GM18951 (cell line): ENCODE results near the gene MYPN.

ENCODE experiments used
- POLR2A ChIP-seq: IDR thresholded peaks from 4 replicates; pipeline ENCODE4 v1.6.1; 2011; ENCODE audit warnings: mild to moderate bottlenecking; ENCODE audit not compliant: insufficient read length, insufficient read depth; ENCODE audit errors: extremely low read depth
- in situ Hi-C: fragments of 300-500 bp; cut with MboI; formaldehyde crosslinking; loops from one replicate; pipeline ENCODE4 v1.12.0; 2022; ENCODE audit warnings: low sequenced_read_pairs, mixed read lengths, inconsistent platforms; ENCODE audit not compliant: unreplicated experiment

MYPN gene

DNA sequence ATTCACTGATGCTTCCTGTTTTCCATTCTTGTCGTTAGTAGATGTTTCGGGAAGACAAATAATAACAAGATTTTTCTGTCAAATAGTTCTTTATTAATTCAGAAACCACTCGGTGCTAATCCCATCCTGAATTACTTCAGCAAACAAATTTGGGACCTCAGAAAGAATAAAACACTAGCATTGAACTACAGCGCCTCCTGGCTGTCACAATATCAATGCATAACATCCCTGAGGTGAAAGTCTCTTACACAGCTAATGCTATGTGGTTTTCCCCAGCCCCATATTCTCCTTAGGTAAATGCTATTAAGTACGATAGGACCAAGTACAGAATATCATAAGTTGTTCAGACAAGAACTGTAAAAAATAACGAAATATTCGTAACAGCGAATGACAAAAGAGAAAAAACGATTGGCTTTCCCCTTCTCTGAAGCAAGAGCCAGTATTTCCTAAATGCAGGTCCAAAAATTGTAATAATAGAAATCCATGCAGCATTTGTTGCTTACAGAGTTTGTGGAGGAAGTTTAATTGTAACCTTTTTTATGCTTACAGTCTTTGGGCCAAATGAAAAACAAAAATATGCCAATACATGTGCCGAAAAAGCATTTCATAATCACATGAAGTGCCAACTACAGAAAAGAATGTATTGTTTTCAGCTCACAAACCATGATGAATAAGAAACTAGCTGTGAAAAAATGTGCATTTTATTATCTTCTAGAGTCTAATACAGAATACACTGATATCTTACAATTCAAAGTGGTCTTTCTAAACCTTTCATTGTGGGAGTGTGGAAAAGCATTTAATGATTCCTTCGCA is 47.3 kb downstream of the MYPN start:
- TF ChIP-seq POLR2A: no peak
- in situ Hi-C loops: loop anchor here (25.0 kb wide), 1 partner anchor 294 kb away; no protein-coding TSS in a partner anchor

DNA sequence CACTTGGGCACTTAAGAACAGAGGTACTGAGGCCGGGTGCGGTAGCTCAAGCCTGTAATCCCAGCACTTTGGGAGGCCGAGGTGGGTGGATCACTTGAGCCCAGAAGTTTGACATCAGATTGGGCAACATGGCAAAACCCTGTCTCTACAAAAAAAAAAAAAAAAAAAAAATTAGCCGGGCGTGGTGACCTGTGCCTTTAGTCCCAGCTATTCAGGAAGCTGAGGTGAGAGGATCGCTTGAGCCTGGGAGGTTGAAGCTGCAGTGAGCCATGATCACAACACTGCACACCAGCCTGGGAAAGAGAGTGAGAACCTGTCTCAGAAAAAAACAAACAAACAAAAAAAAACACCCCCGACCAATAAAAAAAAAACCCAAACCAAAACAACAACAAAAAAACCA is 48.2 kb downstream of the MYPN start:
- in situ Hi-C loops: loop anchor here (25.0 kb wide), 1 partner anchor 295 kb away; no protein-coding TSS in a partner anchor

DNA sequence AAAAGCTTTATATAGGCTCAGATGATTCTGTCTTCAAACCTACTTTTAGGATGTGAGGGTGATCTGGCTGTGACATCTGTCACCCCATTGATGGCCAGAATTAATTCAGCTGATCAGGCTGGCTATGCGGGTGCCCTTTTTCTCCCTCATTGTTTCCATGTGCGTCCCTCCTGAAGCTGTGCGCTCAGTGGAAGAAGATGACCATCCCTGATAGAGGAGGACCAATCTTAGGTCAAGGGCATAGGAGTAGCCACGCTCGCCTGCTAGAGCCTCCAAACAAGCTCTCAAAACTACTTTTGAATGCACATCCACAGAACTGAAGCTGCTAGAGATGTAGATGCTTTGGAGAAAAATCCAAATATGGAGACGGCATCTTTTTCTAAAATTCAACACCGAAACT is 48.7 kb downstream of the MYPN start:
- in situ Hi-C loops: loop anchor here (25.0 kb wide), 1 partner anchor 296 kb away; no protein-coding TSS in a partner anchor
- TF ChIP-seq POLR2A: no peak

DNA sequence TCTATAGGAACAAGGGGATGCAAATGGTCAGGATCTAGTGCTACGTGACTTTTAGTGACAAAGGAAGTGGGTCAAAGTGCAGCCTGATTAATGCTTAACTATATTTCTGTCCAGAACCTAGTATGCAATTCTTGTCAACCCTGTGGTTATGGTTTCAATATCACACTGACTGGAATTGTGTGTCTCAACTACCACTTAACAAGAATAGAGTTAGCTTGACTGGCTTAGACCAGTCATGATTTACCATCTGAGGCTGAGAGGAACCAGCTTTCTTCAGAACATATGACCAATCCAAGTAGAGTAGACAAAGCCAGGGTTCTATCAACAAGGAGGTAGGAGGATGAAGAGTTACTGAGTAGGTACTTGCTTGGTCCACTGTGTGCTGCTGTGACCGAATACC is 54.4 kb downstream of the MYPN start:
- in situ Hi-C loops: loop anchor here (25.0 kb wide), 1 partner anchor 301 kb away; no protein-coding TSS in a partner anchor

DNA sequence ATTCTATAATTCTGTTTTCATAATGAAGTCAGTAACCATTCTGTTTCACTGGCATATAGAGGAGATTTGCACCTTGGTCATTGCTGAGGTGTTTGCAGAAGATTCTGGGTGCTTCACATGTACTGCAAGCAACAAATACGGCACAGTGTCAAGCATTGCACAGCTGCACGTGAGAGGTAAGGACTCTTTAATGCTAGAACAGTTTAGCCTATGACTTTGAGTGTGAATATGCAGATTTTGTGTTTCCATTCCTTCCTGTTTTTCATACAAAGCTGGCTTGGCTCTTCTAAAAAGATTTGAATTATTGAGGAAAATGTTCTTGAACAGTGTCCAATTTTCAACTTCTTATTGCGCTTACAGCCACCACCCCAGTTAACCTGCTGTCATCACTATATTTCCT is 56.4 kb downstream of the MYPN start:
- in situ Hi-C loops: loop anchor here (25.0 kb wide), 1 partner anchor 303 kb away; no protein-coding TSS in a partner anchor
- TF ChIP-seq POLR2A: no peak

More for the DNA sequence above, 54.4 kb downstream of the MYPN start:
- TF ChIP-seq POLR2A: no peak

DNA sequence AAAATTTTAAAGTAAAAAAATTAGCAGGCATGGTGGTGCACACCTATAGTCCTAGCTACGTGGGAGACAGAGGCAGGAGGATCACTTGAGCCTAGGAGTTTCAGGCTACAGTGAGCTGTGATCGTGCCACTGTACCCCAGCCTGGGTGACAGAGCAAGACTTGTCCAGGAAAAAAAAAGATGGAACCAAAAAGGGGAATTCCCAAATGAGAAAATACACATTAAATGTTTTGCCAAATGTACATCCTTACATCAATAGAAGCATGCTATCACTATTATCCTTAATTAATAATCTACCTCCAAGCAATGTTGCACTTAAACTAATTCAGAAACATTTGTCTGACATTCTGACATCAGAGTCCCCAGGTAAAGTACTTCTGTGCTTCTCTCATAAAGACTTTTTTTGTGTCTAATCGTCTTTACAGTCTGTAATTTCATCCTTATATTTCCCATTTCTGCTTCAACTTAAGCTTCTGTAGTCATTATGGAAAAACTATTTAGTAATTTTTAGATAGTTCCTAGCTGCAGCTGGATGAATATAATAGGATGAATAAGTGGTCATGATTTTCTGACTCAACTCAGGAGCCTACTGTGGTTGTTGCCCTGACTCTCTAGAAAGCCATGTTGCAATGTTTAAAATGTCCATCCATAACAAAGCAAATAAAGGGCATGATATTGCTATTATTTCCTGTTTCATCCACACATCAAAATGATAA is 57.7 kb downstream of the MYPN start:
- in situ Hi-C loops: loop anchor here (25.0 kb wide), 1 partner anchor 305 kb away; no protein-coding TSS in a partner anchor
- TF ChIP-seq POLR2A: no peak

DNA sequence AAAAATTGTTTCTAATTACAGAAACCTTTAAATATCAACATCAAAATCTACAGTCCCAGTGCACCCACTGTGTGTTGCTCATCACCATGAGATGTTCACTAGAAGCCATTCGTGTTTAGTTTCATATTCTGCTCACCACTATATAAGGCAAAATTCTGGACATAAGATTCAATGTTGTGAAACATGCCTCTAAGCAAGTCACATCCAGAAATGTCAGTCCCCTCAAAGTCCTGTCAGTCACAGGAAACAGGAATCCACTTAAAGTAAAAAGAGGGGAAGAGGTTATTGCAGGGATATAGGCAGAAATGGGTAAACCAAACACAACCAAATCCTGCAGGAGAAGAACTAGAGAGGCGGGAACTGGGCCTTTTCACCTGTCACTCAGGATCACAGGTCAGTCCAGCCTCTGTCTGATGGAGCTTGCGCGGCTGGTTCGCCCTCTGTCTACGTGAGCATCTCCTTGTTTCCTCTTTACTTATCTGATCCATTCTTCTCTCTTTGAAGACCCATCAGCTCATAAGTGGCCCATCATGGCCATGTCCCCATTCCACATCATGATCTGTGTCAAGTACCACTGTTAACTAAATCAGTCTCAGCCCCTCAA is 58.4 kb downstream of the MYPN start:
- in situ Hi-C loops: loop anchor here (25.0 kb wide), 1 partner anchor 305 kb away; no protein-coding TSS in a partner anchor
- TF ChIP-seq POLR2A: no peak

DNA sequence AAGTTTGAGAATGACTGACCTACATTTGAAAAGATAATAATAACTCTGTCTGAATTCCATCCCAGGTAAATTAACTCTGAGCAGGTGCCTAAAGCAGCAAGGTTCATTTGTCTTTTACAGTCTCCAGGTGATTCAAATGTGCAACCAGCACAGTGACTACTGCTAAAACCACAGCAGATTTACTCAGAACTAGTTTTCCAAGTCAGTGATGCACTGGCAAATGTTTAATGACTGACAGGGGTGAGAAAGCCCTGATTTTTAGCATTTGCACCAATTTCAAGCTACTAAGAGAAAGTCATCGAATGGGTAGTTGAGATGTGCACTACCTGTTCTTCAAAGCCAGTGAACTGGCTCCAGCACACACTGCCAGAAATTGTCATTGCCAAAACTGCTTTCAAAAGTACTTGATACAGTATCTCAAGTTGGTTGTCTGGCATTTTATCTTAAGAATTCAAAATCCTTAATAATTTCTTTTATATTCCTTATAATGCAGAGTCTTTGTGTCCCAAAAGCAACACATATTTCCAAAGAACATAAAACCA is 62.3 kb downstream of the MYPN start:
- in situ Hi-C loops: loop anchor here (25.0 kb wide), 1 partner anchor 309 kb away; no protein-coding TSS in a partner anchor

DNA sequence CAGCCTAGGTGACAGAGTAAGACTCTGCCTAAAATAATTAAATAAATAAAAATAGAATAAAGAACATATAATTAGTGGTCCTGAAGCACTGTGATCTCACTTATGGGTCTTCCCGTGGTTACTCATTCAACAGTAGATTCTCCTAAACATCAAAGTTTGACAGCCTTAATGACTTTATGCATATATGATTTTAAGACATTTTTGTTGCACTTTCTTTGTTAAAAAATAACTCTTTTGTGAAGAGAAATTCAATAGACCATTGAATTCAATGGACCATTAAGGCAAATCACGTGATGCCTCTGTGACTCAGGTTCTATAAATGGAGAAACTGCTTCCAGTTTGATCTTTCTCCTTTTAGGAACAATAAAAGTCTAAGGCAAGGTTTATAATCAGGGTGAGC is 63.0 kb downstream of the MYPN start:
- in situ Hi-C loops: loop anchor here (25.0 kb wide), 1 partner anchor 310 kb away; no protein-coding TSS in a partner anchor
- TF ChIP-seq POLR2A: no peak

More for the DNA sequence above, 62.3 kb downstream of the MYPN start:
- no peak for TF ChIP-seq POLR2A

DNA sequence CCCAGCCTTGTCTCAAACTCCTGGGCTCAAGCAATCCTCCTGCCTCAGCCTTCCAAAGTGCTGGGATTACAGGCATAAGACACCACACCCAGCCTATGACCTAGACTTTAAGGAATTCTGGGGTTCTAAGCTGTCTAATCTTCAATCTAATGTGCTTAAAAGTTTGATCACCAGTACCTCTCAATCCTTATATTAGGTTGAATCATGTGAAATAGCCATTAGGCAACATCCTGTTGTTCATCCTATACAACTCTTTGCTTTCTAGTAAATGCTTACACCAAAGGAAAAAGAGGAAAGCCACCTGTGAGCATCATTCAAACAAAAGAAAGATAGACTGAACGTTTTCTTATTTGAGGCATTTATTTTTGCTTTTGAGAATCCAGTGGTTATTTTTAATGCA is 66.7 kb downstream of the MYPN start:
- no peak for TF ChIP-seq POLR2A
- in situ Hi-C loops: no loop called here

DNA sequence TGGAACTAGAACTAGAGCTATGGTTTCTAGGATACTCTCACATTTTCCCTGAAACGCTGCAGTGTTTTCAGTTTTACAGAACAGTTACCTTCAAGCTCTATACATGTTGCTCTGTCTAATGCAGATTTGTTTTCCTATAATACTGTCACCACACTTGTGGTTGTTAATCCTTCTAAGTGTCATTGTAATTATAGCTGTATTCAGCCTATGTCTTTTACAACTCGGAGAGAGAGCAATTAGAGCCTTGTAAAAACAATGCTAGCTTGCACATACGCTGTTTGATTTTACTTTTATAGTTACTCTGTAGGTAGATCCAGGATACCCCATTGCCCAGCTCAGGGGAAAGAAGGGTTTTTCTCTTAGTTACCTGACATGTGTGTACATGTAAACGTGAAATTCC is 67.5 kb downstream of the MYPN start:
- in situ Hi-C loops: no loop called here
- TF ChIP-seq POLR2A: no peak

DNA sequence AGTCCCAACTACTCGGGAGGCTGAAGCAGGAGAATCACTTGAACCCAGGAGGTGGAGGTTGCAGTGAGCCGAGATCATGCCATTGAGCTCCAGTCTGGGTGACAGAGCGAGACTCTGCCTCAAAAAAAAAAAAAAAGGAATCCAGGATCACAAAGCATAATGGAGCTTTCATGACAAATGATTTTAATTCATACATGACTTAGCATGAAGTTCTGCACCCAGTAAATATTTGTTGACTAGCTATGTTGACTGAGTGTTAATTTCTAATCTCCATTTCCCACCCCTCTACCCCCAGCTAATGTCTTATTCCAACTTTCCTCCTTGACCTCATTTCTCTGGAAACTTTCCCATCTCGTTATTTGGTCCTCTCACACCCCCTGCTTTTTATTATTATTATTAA is 69.3 kb downstream of the MYPN start:
- TF ChIP-seq POLR2A: no peak

DNA sequence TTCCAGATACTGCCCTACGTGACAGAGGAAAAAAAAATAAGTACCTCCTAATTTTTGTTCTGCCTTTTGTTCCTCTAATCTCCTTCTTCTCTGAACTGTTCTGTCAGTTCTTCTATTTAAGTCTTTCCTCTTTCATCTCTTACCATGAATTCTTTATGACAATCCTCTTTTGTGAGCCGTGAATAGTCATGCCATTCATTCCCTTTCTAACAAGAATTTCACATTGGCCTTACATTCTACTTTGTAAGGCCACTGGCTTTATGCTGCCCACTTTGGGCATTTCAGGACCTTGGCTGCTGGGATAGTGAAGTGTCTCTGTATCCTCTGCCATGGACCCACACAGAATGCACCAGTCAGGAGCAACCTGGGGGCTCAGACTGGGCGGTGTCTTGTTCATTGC is 69.7 kb downstream of the MYPN start:
- no peak for TF ChIP-seq POLR2A
- in situ Hi-C loops: no loop called here

More for the DNA sequence above, 69.3 kb downstream of the MYPN start:
- in situ Hi-C loops: no loop called here
